SKM-1 (cell line): Measurements from ENCODE around the gene SELENBP1.
"Not testable (repeated sequence)": the region's sequence is repeated elsewhere in the genome, so short reads cannot be mapped to it uniquely, and the experiment has no call there.

Source experiments
- DNase-seq: peaks from one replicate; lab custom pipeline; 2025; ENCODE audit not compliant: unreplicated experiment; lab: John Stamatoyannopoulos, UW

SELENBP1 gene

GRCh38 chr1:151384584-151384983, 12.1 kb upstream of the SELENBP1 start:
- no peak for DNase-seq

- no peak for DNase-seq
These were observed 4.8 kb upstream of the SELENBP1 start for GRCh38 chr1:151377150-151377884.

GRCh38 chr1:151373196-151373595, 691 bp upstream of the SELENBP1 start:
- DNase-seq, result no peak

- DNase-seq, result no peak
These were observed 991 bp downstream of the SELENBP1 start for GRCh38 chr1:151371370-151372057.

- DNase-seq, result peak; percentile 45
These were observed 2.1 kb downstream of the SELENBP1 start for GRCh38 chr1:151370211-151370911.

GRCh38 chr1:151369621-151370048, 2.9 kb downstream of the SELENBP1 start:
- no peak for DNase-seq

GRCh38 chr1:151369302-151369610, 3.2 kb downstream of the SELENBP1 start:
- DNase-seq, result no peak

- no peak for DNase-seq
These were observed 3.9 kb downstream of the SELENBP1 start for GRCh38 chr1:151368393-151369301.

- DNase-seq, result no peak
These were observed 4.7 kb downstream of the SELENBP1 start for GRCh38 chr1:151367658-151368392.

GRCh38 chr1:151364996-151365395, 7.5 kb downstream of the SELENBP1 start:
- DNase-seq, result no peak

GRCh38 chr1:151362308-151363155, 10.0 kb downstream of the SELENBP1 start:
- DNase-seq, result no peak

GRCh38 chr1:151361883-151362282, 10.6 kb downstream of the SELENBP1 start:
- DNase-seq, result no peak

GRCh38 chr1:151356696-151357095, 15.8 kb downstream of the SELENBP1 start:
- DNase-seq, result peak; percentile 38

GRCh38 chr1:151352021-151352718, 20.3 kb downstream of the SELENBP1 start:
- no peak for DNase-seq

GRCh38 chr1:151350323-151350722, 22.2 kb downstream of the SELENBP1 start:
- not testable (repeated sequence) for DNase-seq

- no peak for DNase-seq
These were observed 24.8 kb downstream of the SELENBP1 start for GRCh38 chr1:151347523-151348246.

- peak; percentile 100 for DNase-seq
These were observed 25.6 kb downstream of the SELENBP1 start, which contains the start of gene RFX5 for GRCh38 chr1:151346769-151347522. RFX5 (minus strand) TSS chr1:151347252; CDS start chr1:151346320, 932 bp downstream.
